ENCODE results near the gene SLC25A19.

The SLC25A19 gene

DNA sequence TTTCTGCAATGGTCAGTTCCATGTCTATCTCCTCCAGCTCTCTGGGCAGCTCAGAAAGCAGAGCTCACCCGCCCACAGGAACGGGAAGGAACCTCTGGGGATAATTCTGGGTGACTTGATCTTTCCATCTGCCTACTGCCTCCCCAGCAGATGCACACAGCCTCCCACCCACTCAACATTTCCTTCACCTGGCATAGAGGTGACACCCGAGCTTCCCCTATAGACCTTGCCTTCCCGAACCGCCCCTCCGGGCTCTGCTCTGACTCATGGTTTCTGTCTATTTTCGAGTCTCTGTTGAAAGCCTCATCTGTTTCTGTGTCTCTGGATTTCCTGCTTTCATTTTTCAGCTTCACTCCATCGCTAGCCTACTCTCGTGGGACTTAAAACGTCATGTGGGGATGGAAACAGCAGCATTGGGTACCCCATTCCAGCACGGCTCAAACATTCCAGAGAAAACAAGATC lies 39.2 kb downstream of the SLC25A19 start:
- no peaks in the 10 kb centered on the region for H3K9me3 ChIP-seq (ENCODE audit: control insufficient read depth, low read length)
- H3K9ac ChIP-seq = no peak overlapping the region

DNA sequence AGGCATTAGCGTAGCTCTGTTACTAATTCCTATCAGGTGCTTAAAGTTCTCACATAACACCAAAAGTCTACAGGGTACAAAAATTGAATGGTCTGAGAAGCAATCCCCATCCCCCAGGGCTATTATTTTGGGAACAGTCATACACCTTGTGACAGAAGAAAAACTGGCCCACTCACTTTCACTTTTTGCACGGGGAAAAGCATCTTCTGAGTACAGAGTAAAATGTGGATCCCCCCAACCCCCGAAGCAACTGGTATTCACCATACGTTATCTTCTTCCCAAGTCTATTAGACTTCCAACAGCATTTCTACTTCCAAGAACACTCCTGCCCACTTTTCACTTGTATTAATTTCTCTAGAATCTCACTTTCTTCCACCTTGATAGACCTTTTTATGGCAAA lies 39.7 kb downstream of the SLC25A19 start:
- no peak overlapping the region for H3K9ac ChIP-seq
- H3K27ac ChIP-seq = no peak overlapping the region

More for the DNA sequence above, 39.2 kb downstream of the SLC25A19 start:
- no peak overlapping the region for H3K4me3 ChIP-seq (ENCODE audit: low read depth, low read length)
- no peak overlapping the region for H2AFZ ChIP-seq
- no peak overlapping the region for H3K4me2 ChIP-seq (ENCODE audit: low read length)
- peak overlapping the region; percentile 11 for H3K27ac ChIP-seq
- peaks cover 30% of the 10 kb centered on the region for H3K79me2 ChIP-seq
- no peaks in the 10 kb centered on the region for H3K27me3 ChIP-seq (ENCODE audit: control insufficient read depth, insufficient read depth, low read length)
- H3K36me3 ChIP-seq (ENCODE audit: control insufficient read depth, insufficient read depth, low read length) = no peaks in the 10 kb centered on the region
- no peaks in the 10 kb centered on the region for H3K4me1 ChIP-seq
- TF ChIP-seq, protein P1, sequence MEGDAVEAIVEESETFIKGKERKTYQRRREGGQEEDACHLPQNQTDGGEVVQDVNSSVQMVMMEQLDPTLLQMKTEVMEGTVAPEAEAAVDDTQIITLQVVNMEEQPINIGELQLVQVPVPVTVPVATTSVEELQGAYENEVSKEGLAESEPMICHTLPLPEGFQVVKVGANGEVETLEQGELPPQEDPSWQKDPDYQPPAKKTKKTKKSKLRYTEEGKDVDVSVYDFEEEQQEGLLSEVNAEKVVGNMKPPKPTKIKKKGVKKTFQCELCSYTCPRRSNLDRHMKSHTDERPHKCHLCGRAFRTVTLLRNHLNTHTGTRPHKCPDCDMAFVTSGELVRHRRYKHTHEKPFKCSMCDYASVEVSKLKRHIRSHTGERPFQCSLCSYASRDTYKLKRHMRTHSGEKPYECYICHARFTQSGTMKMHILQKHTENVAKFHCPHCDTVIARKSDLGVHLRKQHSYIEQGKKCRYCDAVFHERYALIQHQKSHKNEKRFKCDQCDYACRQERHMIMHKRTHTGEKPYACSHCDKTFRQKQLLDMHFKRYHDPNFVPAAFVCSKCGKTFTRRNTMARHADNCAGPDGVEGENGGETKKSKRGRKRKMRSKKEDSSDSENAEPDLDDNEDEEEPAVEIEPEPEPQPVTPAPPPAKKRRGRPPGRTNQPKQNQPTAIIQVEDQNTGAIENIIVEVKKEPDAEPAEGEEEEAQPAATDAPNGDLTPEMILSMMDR (IDR thresholded peaks at IDR 0.05) = no peak

DNA sequence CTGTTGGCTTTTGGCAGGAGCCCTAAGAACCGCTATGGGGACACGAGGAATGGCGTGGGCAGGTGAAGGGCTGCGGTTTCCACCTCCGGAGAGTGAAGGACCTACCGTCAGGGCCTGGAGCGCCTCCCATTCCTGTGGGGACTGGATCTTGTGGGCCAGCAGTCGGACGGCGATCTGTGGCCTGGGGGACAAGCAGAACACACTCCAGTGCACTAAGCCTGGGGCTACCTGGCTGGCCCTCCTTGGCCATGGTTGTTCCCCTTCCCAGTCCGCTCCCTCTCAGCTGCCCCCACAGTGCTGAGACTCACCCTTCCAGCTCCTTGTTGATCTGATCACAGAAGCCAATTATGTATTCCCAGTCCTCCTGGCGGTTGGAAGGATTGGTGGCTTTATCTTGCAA lies 42.8 kb downstream of the SLC25A19 start:
- TF ChIP-seq, protein P1 (IDR thresholded peaks at IDR 0.05) = no peak
- peaks cover 10% of the 10 kb centered on the region for H3K79me2 ChIP-seq
- no peaks in the 10 kb centered on the region for H3K4me1 ChIP-seq
- no peaks in the 10 kb centered on the region for H3K36me3 ChIP-seq (ENCODE audit: control insufficient read depth, insufficient read depth, low read length)
- H2AFZ ChIP-seq = no peak overlapping the region
- H3K9ac ChIP-seq = no peak overlapping the region
- H3K4me3 ChIP-seq (ENCODE audit: low read depth, low read length) = no peak overlapping the region
- no peak overlapping the region for H3K4me2 ChIP-seq (ENCODE audit: low read length)
- no peak overlapping the region for H3K27ac ChIP-seq
- no peaks in the 10 kb centered on the region for H3K27me3 ChIP-seq (ENCODE audit: control insufficient read depth, insufficient read depth, low read length)
- no peaks in the 10 kb centered on the region for H3K9me3 ChIP-seq (ENCODE audit: control insufficient read depth, low read length)

More for the DNA sequence above, 39.7 kb downstream of the SLC25A19 start:
- H3K4me2 ChIP-seq (ENCODE audit: low read length) = no peak overlapping the region
- no peak overlapping the region for H2AFZ ChIP-seq
- H3K79me2 ChIP-seq = peaks cover 26% of the 10 kb centered on the region
- no peak overlapping the region for H3K4me3 ChIP-seq (ENCODE audit: low read depth, low read length)
- TF ChIP-seq, protein P1 (IDR thresholded peaks at IDR 0.05) = no peak
- no peaks in the 10 kb centered on the region for H3K27me3 ChIP-seq (ENCODE audit: control insufficient read depth, insufficient read depth, low read length)
- H3K36me3 ChIP-seq (ENCODE audit: control insufficient read depth, insufficient read depth, low read length) = no peaks in the 10 kb centered on the region
- no peaks in the 10 kb centered on the region for H3K4me1 ChIP-seq
- no peaks in the 10 kb centered on the region for H3K9me3 ChIP-seq (ENCODE audit: control insufficient read depth, low read length)

DNA sequence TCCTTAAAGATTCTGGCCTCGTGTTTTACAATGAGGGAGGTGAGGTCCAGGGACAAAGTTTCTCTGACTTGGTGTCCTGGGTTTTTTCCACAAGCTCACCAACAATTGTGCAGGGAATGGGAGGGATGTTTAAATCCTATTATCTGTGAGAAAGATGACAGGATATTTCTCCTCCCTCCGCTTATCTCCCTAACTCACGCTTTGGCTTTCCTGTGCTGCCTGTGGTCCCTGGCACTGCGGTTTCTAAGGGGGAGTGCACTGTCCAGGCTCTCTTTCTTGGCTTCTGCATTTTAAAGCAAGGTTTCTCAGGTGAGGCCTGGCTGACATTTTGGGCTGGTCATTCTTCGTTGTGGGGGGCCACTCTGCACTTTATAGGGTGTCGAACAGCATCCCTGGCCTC lies 44.2 kb downstream of the SLC25A19 start:
- H2AFZ ChIP-seq = no peak overlapping the region
- no peaks in the 10 kb centered on the region for H3K36me3 ChIP-seq (ENCODE audit: control insufficient read depth, insufficient read depth, low read length)
- H3K9ac ChIP-seq = no peak overlapping the region
- H3K9me3 ChIP-seq (ENCODE audit: control insufficient read depth, low read length) = no peaks in the 10 kb centered on the region
- H3K79me2 ChIP-seq = peaks cover 2% of the 10 kb centered on the region
- no peak overlapping the region for H3K4me3 ChIP-seq (ENCODE audit: low read depth, low read length)
- H3K4me1 ChIP-seq = no peaks in the 10 kb centered on the region
- H3K4me2 ChIP-seq (ENCODE audit: low read length) = no peak overlapping the region
- TF ChIP-seq, protein P1 (IDR thresholded peaks at IDR 0.05) = no peak
- no peak overlapping the region for H3K27ac ChIP-seq
- H3K27me3 ChIP-seq (ENCODE audit: control insufficient read depth, insufficient read depth, low read length) = no peaks in the 10 kb centered on the region

DNA sequence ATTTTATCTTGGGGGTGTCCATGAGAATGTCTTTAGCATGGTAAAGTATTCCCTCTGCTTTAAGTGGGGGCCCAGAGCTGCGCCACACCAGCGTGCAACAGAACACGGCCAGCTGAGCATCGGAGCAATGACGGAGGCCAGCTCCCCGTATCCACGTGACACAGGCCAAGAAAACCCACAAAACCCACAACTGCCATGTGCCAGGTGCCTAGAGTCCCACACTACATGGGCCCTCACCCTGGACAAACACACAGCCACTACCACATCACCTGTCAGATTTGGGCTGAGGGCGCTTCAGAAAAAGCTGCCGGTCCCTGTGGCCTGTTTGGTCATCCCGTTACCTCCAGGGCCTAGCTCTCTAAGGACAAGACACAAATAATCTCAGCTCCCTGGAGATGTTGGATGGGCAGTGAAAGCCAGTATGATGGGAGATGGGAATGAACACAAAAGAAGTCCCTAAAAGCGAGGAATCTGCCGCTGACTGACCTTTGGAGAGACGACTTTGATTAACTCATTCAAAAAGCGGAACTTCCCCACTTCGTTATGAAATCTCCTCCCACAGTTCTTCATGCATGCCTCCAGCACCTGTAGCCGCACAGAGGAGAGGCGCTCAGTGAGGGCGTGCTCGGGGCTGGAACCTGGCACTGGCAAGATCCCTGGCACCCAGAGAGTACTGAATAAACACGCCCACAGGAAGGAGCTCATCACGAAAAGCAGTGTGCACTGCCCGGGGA lies 44.9 kb downstream of the SLC25A19 start:
- TF ChIP-seq, protein P1 (IDR thresholded peaks at IDR 0.05) = no peak
- H3K27me3 ChIP-seq (ENCODE audit: control insufficient read depth, insufficient read depth, low read length) = no peaks in the 10 kb centered on the region
- H3K27ac ChIP-seq = no peak overlapping the region
- H3K4me1 ChIP-seq = no peaks in the 10 kb centered on the region
- peaks cover 2% of the 10 kb centered on the region for H3K79me2 ChIP-seq
- H3K36me3 ChIP-seq (ENCODE audit: control insufficient read depth, insufficient read depth, low read length) = no peaks in the 10 kb centered on the region
- H3K9me3 ChIP-seq (ENCODE audit: control insufficient read depth, low read length) = no peaks in the 10 kb centered on the region
- no peak overlapping the region for H3K9ac ChIP-seq
- H2AFZ ChIP-seq = no peak overlapping the region
- H3K4me3 ChIP-seq (ENCODE audit: low read depth, low read length) = no peak overlapping the region
- H3K4me2 ChIP-seq (ENCODE audit: low read length) = no peak overlapping the region

All from parathyroid adenoma (tissue), 2 donors.